Measurements from ENCODE around the gene LONP2. TPM values are rescaled to one million over a fixed set of nuclear protein-coding genes. Genes with fewer than 3 reads are reported as not detected.

Gene LONP2
- total and polyA plus RNA-seq, 2 of the 13 experiments (the other 11 are each of a cell fraction or from before 2014, with no cell fraction given), result 39.2 to 63.3 TPM

DNA sequence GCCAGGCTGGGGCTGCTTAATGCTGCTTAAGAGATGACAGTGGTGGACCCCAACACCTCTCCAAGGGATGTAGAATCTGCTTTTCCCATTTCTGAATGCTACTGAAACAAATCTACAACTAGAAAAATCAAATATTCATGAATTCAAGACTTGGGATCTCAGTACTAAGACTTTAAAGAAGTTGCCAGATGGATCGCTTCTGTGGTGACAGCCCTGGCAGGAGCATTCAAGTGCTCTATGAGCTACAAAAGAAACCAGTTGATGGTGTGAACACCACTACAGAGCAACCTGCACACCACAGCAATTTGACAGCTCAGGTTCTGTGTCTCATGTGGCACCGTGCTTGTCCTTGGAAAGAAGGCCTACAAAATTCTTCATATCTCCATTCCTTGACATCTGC is 98.5 kb downstream of the LONP2 start:
- Histone ChIP-seq H3K4me3 (replicated peaks in 1 of 3; ENCODE audit: insufficient read depth in 1 of 3, low read depth in 2 of 3, low read length in 3 of 3) (no peak overlapping the region), H3K27ac (ENCODE audit: extremely low read length, insufficient read depth, low read length) (no peak overlapping the region), H3K27me3 (ENCODE audit: control insufficient read depth in 1 of 2, insufficient read depth in 2 of 2, low read length in 2 of 2) (no peaks in the 10 kb centered on the region), H3K79me2 (ENCODE audit: insufficient read depth, low read length) (no peaks in the 10 kb centered on the region), H3K9ac (ENCODE audit: insufficient read depth, low read depth, low read length) (no peak overlapping the region), H3K36me3 (replicated peaks in 1 of 2; ENCODE audit: control insufficient read depth in 1 of 2, insufficient read depth in 2 of 2, low read length in 2 of 2) (peaks cover 20 to 49% of the 10 kb centered on the region in 2 experiments), H3K9me3 (ENCODE audit: low read length) (no peaks in the 10 kb centered on the region), H2AFZ (ENCODE audit: low read length) (no peak overlapping the region), H3K4me2 (ENCODE audit: low read depth, low read length) (no peak overlapping the region), H4K20me1 (ENCODE audit: insufficient read depth, low read length) (no peaks in the 10 kb centered on the region), H3K4me1 (ENCODE audit: insufficient read depth, low read length) (no peaks in the 10 kb centered on the region)
- FAIRE-seq (no peak), DNase-seq (ENCODE audit: low spot score) (no peak), ATAC-seq (no peak)
- no peak for TF ChIP-seq ZNF317 (CRISPR knock-in tag; IDR thresholded peaks at IDR 0.05)
- TF ChIP-seq RORA (CRISPR knock-in tag; IDR thresholded peaks at IDR 0.05), result no peak
- no peak for TF ChIP-seq SNAPC2 (CRISPR knock-in tag; IDR thresholded peaks at IDR 0.05)
- no peak for TF ChIP-seq ZNF550 (CRISPR knock-in tag; IDR thresholded peaks at IDR 0.05; ENCODE audit: borderline replicate concordance)
- TF ChIP-seq NR2F1 (CRISPR knock-in tag; IDR thresholded peaks at IDR 0.05), result no peak
- TF ChIP-seq, protein P1, sequence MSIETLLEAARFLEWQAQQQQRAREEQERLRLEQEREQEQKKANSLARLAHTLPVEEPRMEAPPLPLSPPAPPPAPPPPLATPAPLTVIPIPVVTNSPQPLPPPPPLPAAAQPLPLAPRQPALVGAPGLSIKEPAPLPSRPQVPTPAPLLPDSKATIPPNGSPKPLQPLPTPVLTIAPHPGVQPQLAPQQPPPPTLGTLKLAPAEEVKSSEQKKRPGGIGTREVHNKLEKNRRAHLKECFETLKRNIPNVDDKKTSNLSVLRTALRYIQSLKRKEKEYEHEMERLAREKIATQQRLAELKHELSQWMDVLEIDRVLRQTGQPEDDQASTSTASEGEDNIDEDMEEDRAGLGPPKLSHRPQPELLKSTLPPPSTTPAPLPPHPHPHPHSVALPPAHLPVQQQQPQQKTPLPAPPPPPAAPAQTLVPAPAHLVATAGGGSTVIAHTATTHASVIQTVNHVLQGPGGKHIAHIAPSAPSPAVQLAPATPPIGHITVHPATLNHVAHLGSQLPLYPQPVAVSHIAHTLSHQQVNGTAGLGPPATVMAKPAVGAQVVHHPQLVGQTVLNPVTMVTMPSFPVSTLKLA (IDR thresholded peaks at IDR 0.05), result no peak
- intact Hi-C loops (cut with micrococcal nuclease; ENCODE audit: unreplicated experiment), result no loop called here
- ChIA-PET CTCF (ENCODE audit: low intra/inter-chr PET ratio, low total read pairs) (no interaction called here), POLR2A (no interaction called here)
- WGBS (ENCODE audit: low lambda C conversion rate), result 100% methylated on average over 2 of the region's 2 CpGs
- BruUV-seq (replicated peaks), result no TSS peak
- in situ Hi-C loops (cut with HindIII; ENCODE audit: extremely low pct_ligation_motif_present, low pct_unique_long_range_greater_than_20kb), result no loop called here

DNA sequence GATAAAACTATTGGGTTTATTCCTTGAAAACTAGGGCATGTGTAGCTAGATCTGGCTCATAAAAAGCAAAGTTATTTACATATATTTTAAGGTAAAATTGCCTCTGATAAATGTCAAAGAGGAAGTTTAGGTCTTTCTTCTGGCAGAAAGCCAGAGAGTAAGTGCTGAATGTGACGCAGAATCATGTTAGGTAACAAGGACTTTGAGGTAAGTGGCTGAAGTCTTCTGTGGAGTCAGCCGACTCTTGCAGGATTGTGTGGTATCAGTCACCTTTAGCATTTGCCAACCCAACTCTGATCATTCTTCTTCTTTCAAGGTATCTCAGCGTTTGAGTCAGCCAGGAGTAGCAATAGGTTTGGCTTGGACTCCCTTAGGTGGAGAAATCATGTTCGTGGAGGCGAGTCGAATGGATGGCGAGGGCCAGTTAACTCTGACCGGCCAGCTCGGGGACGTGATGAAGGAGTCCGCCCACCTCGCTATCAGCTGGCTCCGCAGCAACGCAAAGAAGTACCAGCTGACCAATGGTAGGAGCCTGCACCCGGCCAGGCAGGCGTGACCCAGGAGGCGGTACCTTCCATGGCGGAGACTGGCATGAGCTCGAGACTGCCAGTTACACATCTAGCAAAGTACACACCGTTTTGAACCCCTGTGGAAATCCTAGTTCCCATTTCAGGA is 103.2 kb downstream of the LONP2 start:
- DNase-seq (ENCODE audit: low spot score) (no peak), FAIRE-seq (no peak), ATAC-seq (no peak)
- no peaks in the 10 kb centered on the region for H3K27me3 ChIP-seq (ENCODE audit: control insufficient read depth in 1 of 2, insufficient read depth in 2 of 2, low read length in 2 of 2)
- POLR2A ChIA-PET, result no interaction called here
- in situ Hi-C loops (cut with HindIII; ENCODE audit: extremely low pct_ligation_motif_present, low pct_unique_long_range_greater_than_20kb), result loop anchor here (5.0 kb wide), 1 partner anchor 275 kb away; no protein-coding TSS in a partner anchor
- H3K4me2 ChIP-seq (ENCODE audit: low read depth, low read length), result no peak overlapping the region
- WGBS (ENCODE audit: low lambda C conversion rate), result over 99% methylated on average over 20 of the region's 20 CpGs
- intact Hi-C loops (cut with micrococcal nuclease; ENCODE audit: unreplicated experiment), result no loop called here
- no peaks in the 10 kb centered on the region for H4K20me1 ChIP-seq (ENCODE audit: insufficient read depth, low read length)
- no peaks in the 10 kb centered on the region for H3K79me2 ChIP-seq (ENCODE audit: insufficient read depth, low read length)
- no peak overlapping the region for H2AFZ ChIP-seq (ENCODE audit: low read length)
- no peaks in the 10 kb centered on the region for H3K9me3 ChIP-seq (ENCODE audit: low read length)
- H3K9ac ChIP-seq (ENCODE audit: insufficient read depth, low read depth, low read length), result no peak overlapping the region
- no peak overlapping the region for H3K27ac ChIP-seq (ENCODE audit: extremely low read length, insufficient read depth, low read length)
- peak; percentile 46; the same call in 1 of the 2 replicates for TF ChIP-seq POLR2G (IDR thresholded peaks at IDR 0.05; ENCODE audit: low read depth, low read length)
- no peak for TF ChIP-seq MXD4 (CRISPR knock-in tag; IDR thresholded peaks at IDR 0.05)
- peak; percentile 26 for TF ChIP-seq RBM22 (optimal IDR thresholded peaks at IDR 0.05; ENCODE audit: low read length)
- TF ChIP-seq POLR2A (IDR thresholded peaks at IDR 0.05; ENCODE audit: insufficient read depth in 1 of 2, low read depth in 2 of 2, low read length in 2 of 2), result 0 out of 4 replicates have a peak, but pooled peaks of 1 of the 2 experiments have one; percentile 16
- H3K36me3 ChIP-seq (replicated peaks in 1 of 2; ENCODE audit: control insufficient read depth in 1 of 2, insufficient read depth in 2 of 2, low read length in 2 of 2), result peaks cover 14 to 65% of the 10 kb centered on the region in 2 experiments
- H3K4me3 ChIP-seq (replicated peaks in 1 of 3; ENCODE audit: insufficient read depth in 1 of 3, low read depth in 2 of 3, low read length in 3 of 3), result no peak overlapping the region
- CTCF ChIA-PET (ENCODE audit: low intra/inter-chr PET ratio, low total read pairs), result no interaction called here
- no TSS peak for BruUV-seq (replicated peaks)
- H3K4me1 ChIP-seq (ENCODE audit: insufficient read depth, low read length), result no peaks in the 10 kb centered on the region
